NCI-H345 treated with DMSO at 0.1 percent for 48 hours (cell line): Measurements from ENCODE around the gene COBL.

Experiments used
- DNase-seq: peaks from one replicate; lab custom pipeline; 2025; ENCODE audit not compliant: unreplicated experiment; lab: John Stamatoyannopoulos, UW

COBL gene

GRCh38 chr7:51062222-51062987 lies 254.2 kb downstream of the COBL start:
- no peak for DNase-seq

- no peak for DNase-seq
Observed at GRCh38 chr7:51060536-51060935, 256.1 kb downstream of the COBL start.

- no peak for DNase-seq
Observed at GRCh38 chr7:51059504-51060142, 257.0 kb downstream of the COBL start.

- DNase-seq = no peak
Observed at GRCh38 chr7:51058764-51059163, 257.8 kb downstream of the COBL start.

GRCh38 chr7:51055039-51055840 lies 261.4 kb downstream of the COBL start:
- no peak for DNase-seq

- DNase-seq = no peak
Observed at GRCh38 chr7:51054231-51054630, 262.4 kb downstream of the COBL start.

- DNase-seq = no peak
Observed at GRCh38 chr7:51053160-51053925, 263.3 kb downstream of the COBL start.

GRCh38 chr7:51046482-51046881 lies 270.1 kb downstream of the COBL start:
- DNase-seq = no peak

- no peak for DNase-seq
Observed at GRCh38 chr7:51046103-51046466, 270.5 kb downstream of the COBL start.

- DNase-seq = no peak
Observed at GRCh38 chr7:51045319-51046102, 271.1 kb downstream of the COBL start.

GRCh38 chr7:51043461-51043860 lies 273.1 kb downstream of the COBL start:
- DNase-seq = no peak

- DNase-seq = no peak
Observed at GRCh38 chr7:51040787-51041186, 275.8 kb downstream of the COBL start.

- DNase-seq = no peak
Observed at GRCh38 chr7:51038573-51038972, 278.0 kb downstream of the COBL start.

- DNase-seq = no peak
Observed at GRCh38 chr7:51035716-51036115, 280.9 kb downstream of the COBL start.

GRCh38 chr7:51034521-51035264 lies 281.9 kb downstream of the COBL start:
- no peak for DNase-seq

- no peak for DNase-seq
Observed at GRCh38 chr7:51033727-51034520, 282.7 kb downstream of the COBL start.

GRCh38 chr7:51031791-51032515 lies 284.7 kb downstream of the COBL start:
- DNase-seq = no peak

GRCh38 chr7:51031216-51031615 lies 285.4 kb downstream of the COBL start:
- DNase-seq = no peak
